Breast epithelium (tissue), 4 donors: Measurements from ENCODE around the gene IQSEC2. TPM values are rescaled to one million over a fixed set of nuclear protein-coding genes. Genes with fewer than 3 reads are reported as not detected.

Experiments used
- DNase-seq, 2 donors: peaks; one replicate each; pipeline ENCODE4 v3.0.0-alpha.2; 2019; ENCODE audit warnings: low spot score in 2 of 2
- H3K27ac ChIP-seq, 2 donors: fragments of 200-600 bp; sonication (generic) in 1 of 2; one replicate each; pipeline ENCODE4 v1.5.1; 2016 to 2019; ENCODE audit warnings: mild to moderate bottlenecking in 1 of 2
- H3K27me3 ChIP-seq, 2 donors: fragments of 200-600 bp; sonication (generic) in 1 of 2; one replicate each; pipeline versions ENCODE4 v1.5.1 to v1.6.0; 2017 to 2019; ENCODE audit warnings: control low read depth in 1 of 2, mild to moderate bottlenecking in 1 of 2
- H3K36me3 ChIP-seq: fragments of 200-600 bp; one replicate; pipeline ENCODE4 v1.5.1; 2019
- H3K4me1 ChIP-seq, 2 donors: fragments of 200-600 bp; sonication (generic); one replicate each; pipeline ENCODE4 v1.5.1; 2016 to 2019; ENCODE audit warnings: control low read depth in 1 of 2
- H3K4me3 ChIP-seq, 3 donors: fragments of 200-600 bp; sonication (generic); 1 replicate in 2 of 3; 2 replicates in 1 of 3; pipeline ENCODE4 v1.5.1; 2016 to 2019; ENCODE audit warnings: mild to moderate bottlenecking in 3 of 3, moderate library complexity in 2 of 3
- H3K9me3 ChIP-seq, 2 donors: fragments of 200-600 bp; sonication (generic) in 1 of 2; one replicate each; pipeline ENCODE4 v1.5.1; 2016 to 2019; ENCODE audit warnings: control low read depth in 1 of 2
- POLR2A ChIP-seq: fragments of 450-650 bp; IDR thresholded peaks from one replicate; pipeline ENCODE4 v1.6.1; 2016; ENCODE audit warnings: antibody characterized with exemption, mild to moderate bottlenecking, moderate library complexity
- POLR2AphosphoS5 ChIP-seq, 3 donors: sonication (generic); formaldehyde crosslinking; IDR thresholded peaks; one replicate each; pipeline ENCODE4 v1.6.1; 2017; ENCODE audit warnings: antibody characterized with exemption in 3 of 3
- intact Hi-C: fragments of 100-400 bp; cut with DNase I; formaldehyde crosslinking; loops from one replicate; pipeline ENCODE4 v1.15.1; 2023; ENCODE audit warnings: low total_unique reads
- total RNA-seq, 3 donors: library from RNA; depleted of rRNA; stranded (reverse); fragments of >200 nt; gene quantifications; one replicate each; pipeline ENCODE4 v1.1.0, GENCODE V29; 2016
- TF ChIP-seq, protein P1 (sequence below), 3 donors: fragments of 450-650 bp; IDR thresholded peaks; one replicate each; pipeline ENCODE4 v1.5.1; 2016 to 2017; ENCODE audit warnings: antibody characterized with exemption in 3 of 3, mild to moderate bottlenecking in 3 of 3, moderate library complexity in 3 of 3

The IQSEC2 gene
- total RNA-seq, 3 donors from 2014 or later = 16.7 to 18.7 (median 18.3) TPM

GRCh38 chrX:53318766-53319353 lies 37.5 kb upstream of the IQSEC2 start:
- no peaks in the 10 kb centered on the region for H3K4me1 ChIP-seq
- H3K4me3 ChIP-seq = peak overlapping the region in 1 of 3 donors; percentile 78
- peaks cover 0 to 84% of the 10 kb centered on the region in 2 donors for H3K27me3 ChIP-seq
- H3K27ac ChIP-seq = no peak overlapping the region
- intact Hi-C loops = no loop called here
- no peak for DNase-seq
- TF ChIP-seq, protein P1, sequence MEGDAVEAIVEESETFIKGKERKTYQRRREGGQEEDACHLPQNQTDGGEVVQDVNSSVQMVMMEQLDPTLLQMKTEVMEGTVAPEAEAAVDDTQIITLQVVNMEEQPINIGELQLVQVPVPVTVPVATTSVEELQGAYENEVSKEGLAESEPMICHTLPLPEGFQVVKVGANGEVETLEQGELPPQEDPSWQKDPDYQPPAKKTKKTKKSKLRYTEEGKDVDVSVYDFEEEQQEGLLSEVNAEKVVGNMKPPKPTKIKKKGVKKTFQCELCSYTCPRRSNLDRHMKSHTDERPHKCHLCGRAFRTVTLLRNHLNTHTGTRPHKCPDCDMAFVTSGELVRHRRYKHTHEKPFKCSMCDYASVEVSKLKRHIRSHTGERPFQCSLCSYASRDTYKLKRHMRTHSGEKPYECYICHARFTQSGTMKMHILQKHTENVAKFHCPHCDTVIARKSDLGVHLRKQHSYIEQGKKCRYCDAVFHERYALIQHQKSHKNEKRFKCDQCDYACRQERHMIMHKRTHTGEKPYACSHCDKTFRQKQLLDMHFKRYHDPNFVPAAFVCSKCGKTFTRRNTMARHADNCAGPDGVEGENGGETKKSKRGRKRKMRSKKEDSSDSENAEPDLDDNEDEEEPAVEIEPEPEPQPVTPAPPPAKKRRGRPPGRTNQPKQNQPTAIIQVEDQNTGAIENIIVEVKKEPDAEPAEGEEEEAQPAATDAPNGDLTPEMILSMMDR (IDR thresholded peaks at IDR 0.05) = no peak
- TF ChIP-seq POLR2AphosphoS5 (IDR thresholded peaks at IDR 0.05) = no peak
- TF ChIP-seq POLR2A = no peak
- no peaks in the 10 kb centered on the region for H3K36me3 ChIP-seq
- H3K9me3 ChIP-seq = no peaks in the 10 kb centered on the region

DNA sequence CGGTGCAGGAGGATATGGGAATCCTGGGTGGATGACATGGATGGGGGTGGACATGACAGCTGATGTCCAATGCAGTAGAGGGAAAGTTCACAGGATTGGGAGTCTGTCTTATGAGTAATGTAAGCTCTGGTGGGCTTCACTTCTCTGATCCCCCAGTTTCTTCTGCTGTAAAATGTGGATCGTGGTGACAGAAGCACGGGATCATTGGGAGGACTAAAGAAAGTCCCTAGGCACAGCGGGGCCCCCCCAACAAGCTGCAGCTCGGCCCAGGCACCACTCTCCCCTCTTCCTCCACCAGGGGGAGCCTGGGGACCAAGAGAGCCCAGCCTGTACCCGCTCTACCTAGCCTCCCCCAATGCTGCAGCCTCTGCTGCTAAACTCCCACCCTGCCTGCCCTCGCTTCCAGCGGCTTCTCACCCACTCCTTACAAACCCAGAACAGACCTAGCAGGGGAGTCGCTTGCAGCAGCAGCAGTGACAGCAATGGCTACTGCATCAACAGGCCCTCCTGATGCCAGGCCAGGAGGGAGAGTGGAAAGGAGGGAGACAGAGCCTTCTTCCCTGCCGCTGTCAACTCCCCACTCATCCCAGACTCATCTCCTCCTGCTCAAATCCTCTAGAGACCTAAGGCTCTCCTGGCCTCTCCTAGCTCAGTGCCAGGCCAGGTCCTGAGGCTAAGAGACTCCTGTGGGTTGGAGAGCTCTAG lies 36.1 kb upstream of the IQSEC2 start:
- TF ChIP-seq POLR2AphosphoS5 (IDR thresholded peaks at IDR 0.05) = no peak
- TF ChIP-seq, protein P1 (IDR thresholded peaks at IDR 0.05) = peak; percentile 24 to 68 (median 48)
- no peaks in the 10 kb centered on the region for H3K36me3 ChIP-seq
- no peak overlapping the region for H3K27ac ChIP-seq
- intact Hi-C loops = no loop called here
- H3K4me3 ChIP-seq = no peak overlapping the region
- peak in 1 of 2 donors; percentile 38 for DNase-seq
- H3K4me1 ChIP-seq = no peaks in the 10 kb centered on the region
- H3K27me3 ChIP-seq = peaks cover 0 to 78% of the 10 kb centered on the region in 2 donors
- no peaks in the 10 kb centered on the region for H3K9me3 ChIP-seq

DNA sequence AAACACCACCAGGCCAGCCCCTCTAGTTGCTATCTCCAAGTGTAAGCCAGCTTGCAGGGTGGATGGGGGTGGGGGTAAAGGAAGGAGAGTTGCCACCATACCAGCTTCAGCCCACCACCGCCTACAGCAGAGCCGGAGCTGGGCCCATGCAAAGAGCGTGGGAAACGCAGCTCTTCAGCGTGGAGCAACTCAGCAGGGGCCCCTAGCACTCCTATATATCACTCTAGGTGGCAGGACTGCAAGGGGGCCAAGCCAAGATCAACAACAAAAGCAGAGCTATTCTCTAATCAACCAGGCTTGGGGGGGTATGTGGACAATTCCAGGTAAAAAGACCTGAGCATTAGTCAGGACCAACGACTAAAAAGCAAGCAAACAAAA lies 35.5 kb upstream of the IQSEC2 start:
- no peak overlapping the region for H3K27ac ChIP-seq
- H3K4me3 ChIP-seq = no peak overlapping the region
- H3K27me3 ChIP-seq = peaks cover 0 to 74% of the 10 kb centered on the region in 2 donors
- no peaks in the 10 kb centered on the region for H3K36me3 ChIP-seq
- DNase-seq = no peak
- intact Hi-C loops = no loop called here
- TF ChIP-seq, protein P1 (IDR thresholded peaks at IDR 0.05) = no peak
- TF ChIP-seq POLR2AphosphoS5 (IDR thresholded peaks at IDR 0.05) (no peak), POLR2A (no peak)
- H3K9me3 ChIP-seq = no peaks in the 10 kb centered on the region
- no peaks in the 10 kb centered on the region for H3K4me1 ChIP-seq

GRCh38 chrX:53316111-53316859 lies 34.9 kb upstream of the IQSEC2 start:
- H3K4me1 ChIP-seq = no peaks in the 10 kb centered on the region
- H3K9me3 ChIP-seq = no peaks in the 10 kb centered on the region
- H3K27me3 ChIP-seq = peaks cover 0 to 72% of the 10 kb centered on the region in 2 donors
- DNase-seq = no peak
- H3K4me3 ChIP-seq = no peak overlapping the region
- H3K36me3 ChIP-seq = no peaks in the 10 kb centered on the region
- TF ChIP-seq, protein P1 (IDR thresholded peaks at IDR 0.05) = no peak
- TF ChIP-seq POLR2AphosphoS5 (IDR thresholded peaks at IDR 0.05) (no peak), POLR2A (no peak)
- H3K27ac ChIP-seq = no peak overlapping the region
- intact Hi-C loops = no loop called here

DNA sequence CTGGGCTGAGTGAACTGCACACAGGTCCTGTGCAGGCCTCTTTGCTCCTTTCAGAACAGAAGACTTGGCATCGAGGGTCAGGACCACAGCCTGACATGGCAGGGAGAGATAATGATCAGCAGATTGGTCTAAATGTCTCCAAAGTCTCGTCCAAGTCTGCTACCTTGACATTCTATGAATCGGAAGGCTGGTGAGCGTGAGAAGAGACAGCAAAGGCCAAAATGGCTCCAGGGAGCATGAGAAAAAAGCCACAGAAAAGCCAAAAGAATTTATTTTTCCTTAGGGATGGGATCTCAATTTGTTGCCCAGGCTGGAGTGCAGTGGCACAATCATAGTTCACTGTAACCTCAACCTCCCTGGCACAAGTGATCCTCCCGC lies 32.3 kb upstream of the IQSEC2 start:
- no peak for DNase-seq
- Histone ChIP-seq H3K4me1 (no peaks in the 10 kb centered on the region), H3K27ac (no peak overlapping the region), H3K4me3 (no peak overlapping the region), H3K36me3 (no peaks in the 10 kb centered on the region), H3K27me3 (peaks cover 0 to 51% of the 10 kb centered on the region in 2 donors), H3K9me3 (no peaks in the 10 kb centered on the region)
- intact Hi-C loops = no loop called here
- no peak for TF ChIP-seq POLR2A
- TF ChIP-seq, protein P1 (IDR thresholded peaks at IDR 0.05) = no peak
- TF ChIP-seq POLR2AphosphoS5 (IDR thresholded peaks at IDR 0.05) = no peak
